NB4 (cell line): ENCODE data around the gene ZDHHC4.

Experiments used
- MAX ChIP-seq: IDR thresholded peaks from 2 replicates; pipeline ENCODE4 v1.6.1; 2011; ENCODE audit warnings: low read depth, low read length
- MYC ChIP-seq: IDR thresholded peaks from 2 replicates; pipeline ENCODE4 v1.6.1; 2011; ENCODE audit warnings: low read depth, low read length
- POLR2A ChIP-seq: IDR thresholded peaks from 2 replicates; pipeline ENCODE4 v1.6.1; 2011; ENCODE audit warnings: mild to moderate bottlenecking; ENCODE audit not compliant: insufficient read length; ENCODE audit errors: extremely low read depth
- TF ChIP-seq, protein P1 (sequence below): IDR thresholded peaks from one replicate; pipeline ENCODE4 v1.5.1; 2012; ENCODE audit warnings: low read depth, low read length

- TF ChIP-seq MAX (no peak), POLR2A (no peak), MYC (no peak)
- TF ChIP-seq, protein P1, sequence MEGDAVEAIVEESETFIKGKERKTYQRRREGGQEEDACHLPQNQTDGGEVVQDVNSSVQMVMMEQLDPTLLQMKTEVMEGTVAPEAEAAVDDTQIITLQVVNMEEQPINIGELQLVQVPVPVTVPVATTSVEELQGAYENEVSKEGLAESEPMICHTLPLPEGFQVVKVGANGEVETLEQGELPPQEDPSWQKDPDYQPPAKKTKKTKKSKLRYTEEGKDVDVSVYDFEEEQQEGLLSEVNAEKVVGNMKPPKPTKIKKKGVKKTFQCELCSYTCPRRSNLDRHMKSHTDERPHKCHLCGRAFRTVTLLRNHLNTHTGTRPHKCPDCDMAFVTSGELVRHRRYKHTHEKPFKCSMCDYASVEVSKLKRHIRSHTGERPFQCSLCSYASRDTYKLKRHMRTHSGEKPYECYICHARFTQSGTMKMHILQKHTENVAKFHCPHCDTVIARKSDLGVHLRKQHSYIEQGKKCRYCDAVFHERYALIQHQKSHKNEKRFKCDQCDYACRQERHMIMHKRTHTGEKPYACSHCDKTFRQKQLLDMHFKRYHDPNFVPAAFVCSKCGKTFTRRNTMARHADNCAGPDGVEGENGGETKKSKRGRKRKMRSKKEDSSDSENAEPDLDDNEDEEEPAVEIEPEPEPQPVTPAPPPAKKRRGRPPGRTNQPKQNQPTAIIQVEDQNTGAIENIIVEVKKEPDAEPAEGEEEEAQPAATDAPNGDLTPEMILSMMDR: no peak
Observed at GRCh38 chr7:6600093-6600492, 22.8 kb downstream of the ZDHHC4 start.
